ENCODE measurements around the gene MSLN.

DNA sequence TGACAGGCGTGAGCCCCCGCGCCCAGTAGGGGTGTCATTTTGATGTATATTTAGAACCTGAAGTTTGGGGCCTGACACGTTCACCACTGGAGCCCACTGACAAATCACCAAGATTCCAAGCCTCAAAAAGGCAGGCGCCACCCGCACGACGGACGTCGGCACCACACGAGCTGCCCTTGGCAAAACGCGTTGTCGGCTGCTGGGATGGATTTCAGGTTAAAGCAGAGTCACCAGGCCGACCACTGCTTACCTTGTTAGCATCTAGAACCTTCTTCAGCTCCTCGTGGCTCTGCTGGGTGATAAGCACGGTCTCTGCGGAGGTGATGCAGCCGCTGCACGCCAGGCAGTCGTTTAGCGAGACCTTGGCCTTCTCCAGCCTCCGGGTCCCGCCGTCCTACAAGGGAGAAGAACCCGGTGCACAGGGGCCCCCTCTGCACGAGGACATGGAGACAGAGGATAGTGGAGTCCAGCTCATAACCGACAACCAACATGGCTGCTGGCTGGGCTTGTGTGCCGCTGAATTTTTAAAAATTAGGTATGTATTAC, 23.5 kb upstream of the MSLN start:
- TF ChIP-seq POLR2A (IDR thresholded peaks at IDR 0.05; ENCODE audit: low read depth, low read length), result no peak
- no peak for TF ChIP-seq POLR2AphosphoS5 (IDR thresholded peaks at IDR 0.05; ENCODE audit: low read depth, low read length)

Data from GM12892 (cell line).